GM13977 (cell line): ENCODE measurements around the gene LNPEP.

Source experiments
- DNase-seq: peaks from one replicate; pipeline ENCODE4 v3.0.0; 2012; ENCODE audit warnings: low spot score
- CTCF ChIP-seq: IDR thresholded peaks from 2 replicates; pipeline ENCODE4 v1.5.1; 2012; ENCODE audit warnings: mild to moderate bottlenecking, control low read depth; ENCODE audit not compliant: insufficient read depth; ENCODE audit errors: extremely low read depth, missing control alignments
- in situ Hi-C: fragments of 300-500 bp; cut with MboI; formaldehyde crosslinking; loops from one replicate; pipeline ENCODE4 v1.12.0; 2022; ENCODE audit warnings: low sequenced_read_pairs, low pct_unique_long_range_greater_than_20kb, mixed read lengths, inconsistent platforms; ENCODE audit not compliant: unreplicated experiment

The LNPEP gene

GRCh38 chr5:96990102-96990501 lies 54.2 kb downstream of the LNPEP start:
- no peak for TF ChIP-seq CTCF
- in situ Hi-C loops = no loop called here
- no peak for DNase-seq

- in situ Hi-C loops = no loop called here
- TF ChIP-seq CTCF = no peak
- DNase-seq = no peak
Observed at GRCh38 chr5:96991708-96992107, 55.8 kb downstream of the LNPEP start.

DNA sequence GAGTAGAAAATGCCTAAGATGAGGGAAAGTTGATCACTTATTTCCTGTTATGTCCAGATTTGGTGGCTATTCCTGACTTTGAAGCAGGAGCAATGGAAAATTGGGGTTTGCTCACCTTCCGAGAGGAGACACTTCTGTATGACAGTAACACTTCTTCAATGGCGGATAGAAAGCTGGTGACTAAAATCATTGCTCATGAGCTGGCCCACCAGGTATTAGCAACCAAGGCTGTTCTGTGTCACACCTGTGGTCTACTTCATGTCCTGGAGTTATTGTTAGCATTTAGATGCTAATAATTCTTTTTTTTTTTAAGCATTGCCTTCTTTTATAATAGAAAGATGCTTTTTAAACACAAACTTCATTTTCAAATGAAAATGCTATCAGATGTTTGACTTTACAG lies 57.9 kb downstream of the LNPEP start:
- DNase-seq = no peak
- in situ Hi-C loops = no loop called here
- no peak for TF ChIP-seq CTCF

DNA sequence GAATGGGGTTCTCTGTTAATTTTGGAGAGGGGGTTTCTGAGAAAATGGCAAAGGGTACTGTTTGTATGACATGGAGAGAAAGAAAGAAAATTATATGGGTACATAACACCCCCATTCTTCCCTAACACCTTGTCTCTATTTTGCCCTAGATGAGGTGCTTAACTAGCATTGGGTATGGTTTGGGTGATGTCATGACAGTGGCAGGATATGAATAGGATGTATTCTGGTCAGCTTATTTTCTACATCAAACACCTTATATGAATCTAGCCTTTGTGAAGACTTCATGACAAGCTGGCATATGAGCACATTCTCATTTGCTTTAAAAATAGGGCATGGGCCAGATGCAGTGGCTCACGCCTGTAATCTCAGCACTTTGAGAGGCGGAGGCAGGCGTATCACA lies 58.6 kb downstream of the LNPEP start:
- in situ Hi-C loops = no loop called here
- TF ChIP-seq CTCF = no peak
- DNase-seq = no peak

GRCh38 chr5:96995419-96995818 lies 59.5 kb downstream of the LNPEP start:
- no peak for DNase-seq
- in situ Hi-C loops = no loop called here
- no peak for TF ChIP-seq CTCF

GRCh38 chr5:96997265-96997859 lies 61.5 kb downstream of the LNPEP start:
- in situ Hi-C loops = no loop called here
- TF ChIP-seq CTCF = peak; percentile 51
- DNase-seq = peak; percentile 17

- TF ChIP-seq CTCF = no peak
- in situ Hi-C loops = no loop called here
- DNase-seq = no peak
Observed at GRCh38 chr5:96999856-97000255, 64.0 kb downstream of the LNPEP start.
